HG03571 (cell line): Measurements from ENCODE around the gene FCN2.

Source experiments
- ATAC-seq: cut with Tn5 transposase; IDR thresholded peaks from one replicate; pipeline ENCODE4 v1.9.1; 2021; ENCODE audit not compliant: unreplicated experiment

FCN2 gene

GRCh38 chr9:134880484-134881312 lies at the start of gene FCN2:
FCN2 (plus strand) TSS chr9:134880810; CDS start chr9:134880822, 12 bp downstream.
- ATAC-seq, result no peak

GRCh38 chr9:134830926-134831720 lies 49.5 kb upstream of the FCN2 start:
- ATAC-seq, result no peak

GRCh38 chr9:134832471-134832870 lies 48.1 kb upstream of the FCN2 start:
- ATAC-seq, result no peak

GRCh38 chr9:134833294-134833880 lies 47.2 kb upstream of the FCN2 start:
- ATAC-seq, result no peak

- ATAC-seq, result no peak
Observed at GRCh38 chr9:134834217-134834956, 46.2 kb upstream of the FCN2 start.

GRCh38 chr9:134834957-134835419 lies 45.6 kb upstream of the FCN2 start:
- ATAC-seq, result no peak

- ATAC-seq, result no peak
Observed at GRCh38 chr9:134835448-134835847, 45.2 kb upstream of the FCN2 start.

- no peak for ATAC-seq
Observed at GRCh38 chr9:134835987-134836386, 44.6 kb upstream of the FCN2 start.

GRCh38 chr9:134836406-134836970 lies 44.1 kb upstream of the FCN2 start:
- ATAC-seq, result no peak

- no peak for ATAC-seq
Observed at GRCh38 chr9:134837529-134837928, 43.1 kb upstream of the FCN2 start.

GRCh38 chr9:134838651-134839454 lies 41.8 kb upstream of the FCN2 start:
- ATAC-seq, result no peak

- no peak for ATAC-seq
Observed at GRCh38 chr9:134839455-134840125, 41.0 kb upstream of the FCN2 start.

GRCh38 chr9:134840511-134840910 lies 40.1 kb upstream of the FCN2 start:
- ATAC-seq, result no peak

- ATAC-seq, result no peak
Observed at GRCh38 chr9:134841180-134841904, 39.3 kb upstream of the FCN2 start.

- no peak for ATAC-seq
Observed at GRCh38 chr9:134842321-134842720, 38.3 kb upstream of the FCN2 start.

- ATAC-seq, result no peak
Observed at GRCh38 chr9:134843740-134844139, 36.9 kb upstream of the FCN2 start.

GRCh38 chr9:134844821-134845220 lies 35.8 kb upstream of the FCN2 start:
- ATAC-seq, result no peak

- ATAC-seq, result no peak
Observed at GRCh38 chr9:134846187-134846586, 34.4 kb upstream of the FCN2 start.

GRCh38 chr9:134846699-134847098 lies 33.9 kb upstream of the FCN2 start:
- no peak for ATAC-seq
